ENCODE data around the gene FHL5. TPM values are rescaled to one million over a fixed set of nuclear protein-coding genes. Genes with fewer than 3 reads are reported as not detected.

FHL5 gene
- total RNA-seq, 1 experiment from 2014 or later = not detected

- Histone ChIP-seq H3K4me1 (ENCODE audit: insufficient read depth, low read length) (no peaks in the 10 kb centered on the region), H2AFZ (ENCODE audit: low read length) (no peak overlapping the region), H4K20me1 (ENCODE audit: control insufficient read depth, insufficient read depth, insufficient read length) (no peaks in the 10 kb centered on the region), H3K18ac (ENCODE audit: insufficient read length, low read depth, low read length) (no peak overlapping the region), H3K27me3 (ENCODE audit: insufficient read depth, low read length) (no peaks in the 10 kb centered on the region), H2BK12ac (ENCODE audit: insufficient read length, low read depth, low read length) (no peak overlapping the region), H4K91ac (ENCODE audit: insufficient read length, low read depth, low read length) (no peak overlapping the region), H3K9me3 (ENCODE audit: control insufficient read depth, low read depth, low read length) (no peaks in the 10 kb centered on the region), H4K5ac (ENCODE audit: insufficient read length, low read depth, low read length) (no peak overlapping the region), H2BK120ac (ENCODE audit: low read depth, low read length, poor library complexity, severe bottlenecking) (no peak overlapping the region), H3K56ac (ENCODE audit: insufficient read length, low read depth, low read length) (no peak overlapping the region), H3K79me1 (ENCODE audit: insufficient read depth, low read depth, low read length, poor library complexity, severe bottlenecking) (no peaks in the 10 kb centered on the region), H3K14ac (ENCODE audit: insufficient read depth, low read length) (no peak overlapping the region), H2BK5ac (ENCODE audit: insufficient read length, low read length) (no peak overlapping the region), H4K8ac (replicated peaks; ENCODE audit: insufficient read length, low read depth, low read length) (no peak overlapping the region), H3K9ac (ENCODE audit: extremely low read depth, insufficient read length, low read length) (no peak overlapping the region), H3T11ph (ENCODE audit: low read length) (no peak overlapping the region), H3K79me2 (ENCODE audit: insufficient read depth, low read length) (no peaks in the 10 kb centered on the region), H3K23me2 (ENCODE audit: insufficient read length, low read depth, low read length, poor library complexity, severe bottlenecking) (no peaks in the 10 kb centered on the region), H2AK5ac (ENCODE audit: insufficient read length, low read length) (no peak overlapping the region), H2BK15ac (ENCODE audit: low read depth, low read length) (no peak overlapping the region), H3K4me2 (ENCODE audit: insufficient read depth, insufficient read length, low read length) (no peak overlapping the region), H3K27ac (ENCODE audit: insufficient read length, low read depth, low read length) (no peak overlapping the region), H3K4ac (ENCODE audit: low read depth, low read length) (no peak overlapping the region), H2BK20ac (ENCODE audit: low read depth, low read length, poor library complexity, severe bottlenecking) (no peak overlapping the region), H3K23ac (ENCODE audit: insufficient read length, low read depth, low read length) (no peak overlapping the region)
- TF ChIP-seq, protein P1, sequence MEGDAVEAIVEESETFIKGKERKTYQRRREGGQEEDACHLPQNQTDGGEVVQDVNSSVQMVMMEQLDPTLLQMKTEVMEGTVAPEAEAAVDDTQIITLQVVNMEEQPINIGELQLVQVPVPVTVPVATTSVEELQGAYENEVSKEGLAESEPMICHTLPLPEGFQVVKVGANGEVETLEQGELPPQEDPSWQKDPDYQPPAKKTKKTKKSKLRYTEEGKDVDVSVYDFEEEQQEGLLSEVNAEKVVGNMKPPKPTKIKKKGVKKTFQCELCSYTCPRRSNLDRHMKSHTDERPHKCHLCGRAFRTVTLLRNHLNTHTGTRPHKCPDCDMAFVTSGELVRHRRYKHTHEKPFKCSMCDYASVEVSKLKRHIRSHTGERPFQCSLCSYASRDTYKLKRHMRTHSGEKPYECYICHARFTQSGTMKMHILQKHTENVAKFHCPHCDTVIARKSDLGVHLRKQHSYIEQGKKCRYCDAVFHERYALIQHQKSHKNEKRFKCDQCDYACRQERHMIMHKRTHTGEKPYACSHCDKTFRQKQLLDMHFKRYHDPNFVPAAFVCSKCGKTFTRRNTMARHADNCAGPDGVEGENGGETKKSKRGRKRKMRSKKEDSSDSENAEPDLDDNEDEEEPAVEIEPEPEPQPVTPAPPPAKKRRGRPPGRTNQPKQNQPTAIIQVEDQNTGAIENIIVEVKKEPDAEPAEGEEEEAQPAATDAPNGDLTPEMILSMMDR (conservative IDR thresholded peaks at IDR 0.05) = no peak
- H3K4me1 Mint-ChIP-seq = no peaks in the 10 kb centered on the region
- WGBS (ENCODE audit: extremely low coverage, insufficient read length, low lambda C conversion rate) = no CpG with 5 or more reads among the region's 6 CpGs
- no peaks in the 10 kb centered on the region for H3K36me3 Mint-ChIP-seq (ENCODE audit: insufficient read depth in 1 of 3, low read depth in 3 of 3)
- no peaks in the 10 kb centered on the region for H3K9me3 Mint-ChIP-seq
- H3K4me3 Mint-ChIP-seq = no peak overlapping the region
- H3K27me3 Mint-ChIP-seq (ENCODE audit: low read depth) = no peaks in the 10 kb centered on the region
- no peak for DNase-seq
- no peak overlapping the region for H3K27ac Mint-ChIP-seq
Measured at GRCh38 chr6:96620851-96621250, 57.9 kb downstream of the FHL5 start.

Data from H9 (cell line).